GM19455 (cell line): ENCODE results near the gene NYNRIN.
A peak's percentile ranks its signal among the peaks of the same experiment; 100 is the strongest.
"Not testable (repeated sequence)": the region's sequence is repeated elsewhere in the genome, so short reads cannot be mapped to it uniquely, and the experiment has no call there.

ENCODE experiments used
- ATAC-seq: cut with Tn5 transposase; IDR thresholded peaks from one replicate; pipeline ENCODE4 v1.9.1; 2021; ENCODE audit not compliant: unreplicated experiment

Gene NYNRIN

DNA sequence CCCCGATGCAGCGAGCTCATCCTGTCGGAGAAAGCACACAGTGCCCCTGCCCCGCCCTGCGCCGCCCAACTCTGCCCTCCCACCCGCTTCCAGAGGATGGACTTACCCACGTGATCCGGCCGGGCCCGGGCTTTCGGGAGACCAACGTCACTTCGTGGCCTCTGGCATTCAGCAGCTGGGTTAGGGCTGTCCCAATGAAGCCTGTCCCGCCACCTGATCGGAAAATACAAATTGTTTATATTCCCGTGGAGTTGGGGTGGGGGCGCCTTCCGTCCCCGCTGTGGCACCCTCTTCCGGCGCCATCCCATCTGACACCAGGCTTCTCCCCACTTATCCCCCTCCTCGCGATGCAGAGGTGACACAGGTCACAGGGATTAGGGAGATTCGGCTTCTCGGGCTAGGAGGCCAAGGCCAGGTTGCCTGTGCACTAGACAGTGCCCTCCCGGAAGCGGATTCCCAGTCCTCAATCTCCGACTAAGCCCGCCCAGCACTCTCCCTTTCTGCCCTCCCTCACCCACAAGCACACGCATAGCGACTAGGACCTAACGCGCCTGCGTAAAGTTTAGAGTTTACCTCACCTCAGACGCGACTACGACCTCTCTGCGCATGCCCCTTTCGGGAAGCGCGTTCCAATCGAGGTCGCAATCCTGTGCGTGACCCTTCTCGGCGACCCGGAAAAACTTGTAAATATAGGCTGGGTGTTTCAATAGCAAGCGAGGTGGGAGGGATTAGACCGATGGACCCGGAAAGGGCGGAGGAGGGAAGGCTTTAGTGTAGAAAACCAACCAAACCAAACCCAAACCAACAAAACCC is 43.6 kb downstream of the NYNRIN start, which contains the start of gene SDR39U1:
SDR39U1 (minus strand) TSS at position 537 of the 813 bp plus-strand sequence; CDS start at position 530, 7 bp downstream.
- peak; percentile 90 for ATAC-seq

DNA sequence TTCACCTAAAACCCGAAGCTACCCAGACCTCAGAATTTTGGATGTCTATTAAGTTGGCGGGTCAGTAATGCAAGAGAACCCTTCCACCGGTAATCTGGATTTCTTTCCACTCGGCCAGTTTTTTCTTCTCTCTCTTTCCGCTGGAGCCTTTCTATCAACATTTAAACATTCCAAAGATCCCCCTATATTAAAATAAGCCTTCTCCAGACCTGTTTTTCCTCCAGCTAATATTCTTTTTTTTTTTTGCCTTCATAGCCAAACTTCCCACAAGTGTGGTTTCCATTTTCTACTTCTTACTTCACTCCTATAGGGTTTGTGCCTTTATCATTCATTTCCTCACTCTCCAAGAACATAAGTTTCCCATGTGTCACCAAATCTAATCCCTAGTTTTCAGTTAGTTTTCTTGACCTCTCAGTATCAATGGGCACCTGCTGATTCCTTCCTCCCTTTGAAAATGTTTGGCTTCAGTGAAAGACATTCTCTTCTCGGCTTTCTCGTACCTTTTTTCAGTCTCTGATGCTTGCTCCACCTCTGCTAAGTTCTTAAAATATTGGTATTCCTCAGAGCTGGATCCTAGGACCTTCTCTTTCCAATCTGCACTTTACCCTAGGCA is 44.4 kb downstream of the NYNRIN start:
- no peak for ATAC-seq

DNA sequence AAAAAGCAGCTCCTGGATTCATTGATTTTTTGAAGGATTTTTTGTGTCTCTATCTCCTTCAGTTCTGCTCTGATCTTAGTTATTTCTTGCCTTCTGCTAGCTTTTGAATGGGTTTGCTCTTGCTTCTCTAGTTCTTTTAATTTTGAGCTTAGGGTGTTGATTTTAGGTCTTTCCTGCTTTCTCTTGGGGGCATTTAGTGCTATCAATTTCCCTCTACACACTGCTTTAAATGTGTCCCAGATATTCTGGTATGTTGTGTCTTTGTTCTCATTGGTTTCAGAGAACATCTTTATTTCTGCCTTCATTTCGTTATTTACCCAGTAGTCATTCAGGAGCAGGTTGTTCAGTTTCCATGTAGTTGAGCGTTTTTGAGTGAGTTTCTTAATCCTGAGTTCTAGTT is 52.0 kb downstream of the NYNRIN start:
- ATAC-seq, result not testable (repeated sequence)

DNA sequence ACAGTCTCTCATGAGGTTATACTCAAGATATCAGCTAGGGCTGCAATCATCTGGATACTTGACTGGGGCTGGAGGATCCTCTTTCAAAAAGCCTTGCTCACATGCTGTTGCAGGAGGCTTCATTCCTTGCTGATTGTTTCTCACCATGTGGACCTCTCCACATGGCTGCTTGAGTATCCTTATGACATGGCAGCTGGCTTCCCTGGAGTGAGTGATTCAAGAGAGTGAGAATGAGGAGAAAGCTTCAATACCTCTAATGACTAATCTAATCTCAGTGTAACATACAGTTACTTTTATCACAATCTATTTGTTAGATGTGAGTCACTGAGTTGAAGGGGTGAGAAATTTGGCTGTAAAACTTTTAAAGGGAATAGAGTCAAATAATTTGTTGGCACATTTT is 58.2 kb downstream of the NYNRIN start:
- no peak for ATAC-seq

DNA sequence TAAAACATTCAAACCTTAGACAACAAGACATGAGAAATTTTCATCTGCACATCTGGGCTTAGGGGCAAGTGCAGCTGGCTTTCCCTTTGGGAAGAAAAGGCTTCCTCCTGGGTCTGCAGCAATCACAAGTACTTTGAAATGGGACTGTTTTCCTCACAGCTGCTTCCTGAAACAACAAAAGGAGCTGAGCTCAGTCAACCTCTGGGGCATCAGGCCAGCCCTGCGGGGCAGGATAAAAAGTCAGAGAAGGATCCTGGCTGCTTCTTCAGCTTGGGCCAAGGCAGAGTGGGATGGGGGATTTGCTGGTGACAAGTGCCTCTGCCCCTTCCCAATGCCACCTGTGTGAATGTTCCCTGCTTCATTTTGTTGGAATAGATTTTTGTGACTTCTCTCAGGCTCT is 59.9 kb downstream of the NYNRIN start:
- ATAC-seq, result no peak

DNA sequence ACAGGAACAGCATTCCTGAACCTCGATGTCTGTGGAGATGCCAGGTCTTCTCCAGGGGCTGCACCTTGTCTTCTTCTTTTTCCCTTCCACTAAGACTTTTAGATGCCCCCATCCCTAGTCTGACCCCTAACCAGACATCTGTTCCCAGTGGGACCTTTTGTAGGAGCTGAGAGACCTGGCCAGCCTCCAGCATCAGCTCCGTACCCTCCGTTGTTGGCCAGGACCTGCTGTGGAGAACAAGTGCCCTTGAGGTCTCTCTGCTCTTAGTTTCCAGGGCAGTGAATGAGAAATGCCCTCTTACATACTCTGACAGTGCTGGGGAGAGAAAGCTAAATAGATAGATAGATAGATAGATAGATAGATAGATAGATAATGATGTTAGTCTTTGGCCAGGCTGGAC is 60.5 kb downstream of the NYNRIN start:
- no peak for ATAC-seq

DNA sequence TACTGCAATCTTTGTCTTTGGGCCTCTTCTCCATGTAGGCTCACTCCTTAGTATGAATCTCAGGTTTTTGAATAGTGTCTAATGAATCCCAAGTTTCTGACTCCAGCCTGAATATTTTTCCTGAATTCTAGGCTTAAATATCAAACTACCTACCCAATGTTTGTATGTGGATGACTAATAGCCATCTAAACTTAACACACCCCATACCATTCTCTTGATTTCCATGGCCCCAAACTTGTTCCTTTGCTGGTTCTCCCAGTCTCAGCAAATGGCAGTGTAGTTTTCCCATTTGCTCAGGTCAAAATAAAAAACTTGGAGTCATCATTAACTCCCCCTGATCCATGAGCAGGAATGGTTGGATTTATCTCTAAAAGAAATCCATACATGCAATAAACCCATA is 62.5 kb downstream of the NYNRIN start:
- no peak for ATAC-seq

DNA sequence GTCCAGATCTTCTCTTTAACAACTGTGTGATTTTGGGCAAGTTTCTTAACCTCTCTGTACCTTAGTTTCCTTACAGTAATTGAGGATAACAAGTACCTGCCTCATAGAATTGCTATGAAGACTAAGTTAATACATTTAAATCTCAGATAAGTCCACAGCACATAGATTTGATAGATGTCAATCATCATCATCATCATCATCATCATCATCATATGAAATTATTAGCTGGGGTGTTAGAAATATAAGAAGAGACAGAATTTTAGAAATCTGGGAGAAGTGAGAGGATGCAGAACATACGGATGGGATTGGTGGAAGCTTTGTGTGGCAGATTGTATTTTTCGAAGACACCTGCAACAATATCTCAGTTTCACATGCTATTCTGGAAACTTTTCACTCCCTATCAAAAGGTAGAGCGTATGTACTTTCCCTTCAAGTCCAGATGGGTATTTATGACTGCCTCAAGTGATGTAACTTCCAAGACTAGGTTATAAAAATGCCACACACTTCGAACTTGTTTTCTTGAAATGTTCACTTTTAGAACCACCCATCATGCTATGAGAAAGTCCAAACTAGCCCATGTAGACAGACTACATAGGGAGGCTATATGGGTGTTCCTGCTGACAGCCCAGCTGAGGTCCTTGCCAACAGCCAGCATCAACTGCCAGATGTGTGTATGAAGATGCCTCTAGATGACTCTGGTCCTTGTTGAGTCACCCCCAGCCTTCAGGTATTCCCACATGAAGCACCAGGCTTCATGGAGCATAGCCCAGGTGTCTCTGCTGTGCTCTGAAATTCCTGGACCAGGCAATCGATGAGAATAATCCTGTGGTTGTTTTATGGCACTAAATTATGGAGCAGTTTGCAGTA is 64.4 kb downstream of the NYNRIN start:
- no peak for ATAC-seq

DNA sequence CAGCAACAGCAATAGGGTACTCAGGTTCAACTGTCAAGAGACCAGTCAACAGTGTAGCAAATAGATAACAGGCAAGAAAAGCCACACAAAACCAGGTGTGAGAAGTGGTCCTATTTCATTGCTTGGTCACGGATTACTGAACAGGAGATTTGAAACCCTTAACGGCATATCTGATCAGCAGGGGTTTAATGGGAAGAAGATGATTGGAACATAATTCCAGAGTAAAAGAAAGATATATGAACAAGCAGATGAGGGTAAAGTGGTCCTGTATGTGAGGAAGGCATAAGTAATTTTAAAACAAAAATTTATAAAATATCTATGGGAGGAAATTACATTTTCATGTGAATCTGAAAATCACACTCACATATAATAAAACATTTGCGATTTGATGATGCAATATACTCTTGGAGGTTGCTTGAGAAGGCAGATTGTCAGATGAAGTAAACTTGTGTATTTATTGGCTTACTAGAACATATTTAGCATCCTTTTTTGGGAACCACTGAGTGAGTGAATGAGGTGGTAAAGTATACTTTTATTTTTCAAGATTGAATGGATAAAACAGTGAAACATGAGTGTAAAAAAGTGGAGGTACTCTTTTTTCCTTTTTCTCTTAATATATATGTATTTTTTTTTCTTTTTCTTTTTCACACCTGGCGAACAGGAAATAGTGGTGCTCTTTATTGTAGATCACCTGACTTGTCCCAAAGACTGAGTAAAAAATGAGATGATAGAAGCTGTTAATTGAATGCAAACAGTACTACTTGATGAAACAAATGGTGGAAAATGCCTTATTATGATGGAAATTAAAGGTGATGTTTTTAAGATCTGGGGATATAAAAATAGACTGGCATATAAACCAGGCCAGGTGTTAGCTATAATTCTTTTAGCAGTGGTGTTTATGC is 65.3 kb downstream of the NYNRIN start:
- no peak for ATAC-seq

DNA sequence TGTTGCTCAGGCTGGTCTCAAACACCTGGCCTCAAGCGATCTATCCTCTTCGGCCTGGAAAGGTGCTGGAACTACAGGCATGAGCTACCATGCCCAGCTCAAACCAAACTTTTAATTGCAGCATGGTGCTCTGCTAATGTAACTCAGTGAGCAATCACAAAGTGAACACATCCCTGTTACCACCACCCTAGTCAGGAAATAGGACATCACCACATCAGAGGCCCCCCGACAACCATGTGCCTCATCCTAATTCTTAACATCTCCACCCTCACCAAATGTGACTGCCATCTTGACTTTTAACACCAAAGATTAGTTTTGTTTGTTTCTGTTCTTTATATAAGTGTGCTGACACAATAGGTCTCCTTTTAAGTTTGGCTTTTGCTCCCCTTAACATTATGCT is 66.6 kb downstream of the NYNRIN start:
- no peak for ATAC-seq

DNA sequence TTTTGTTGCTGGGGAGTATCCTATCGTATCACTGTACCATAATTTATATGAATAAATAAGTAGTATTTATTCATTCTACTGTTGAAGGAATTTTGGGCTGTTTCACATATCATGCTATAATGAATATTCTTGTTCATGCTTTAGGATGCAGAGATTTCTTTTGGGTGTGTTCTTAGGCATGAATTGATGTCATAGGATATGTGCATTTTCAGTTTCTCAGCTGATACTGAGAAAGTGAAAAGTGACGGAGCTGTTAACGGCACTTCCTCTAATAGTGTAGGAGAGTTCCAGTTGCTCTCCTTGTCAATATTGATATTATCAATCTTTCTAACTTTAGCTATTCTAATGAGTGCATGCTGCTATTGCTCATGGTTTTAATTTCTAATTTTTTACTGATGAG is 67.0 kb downstream of the NYNRIN start:
- no peak for ATAC-seq
